ENCODE measurements around the gene ERICH6B.

Gene ERICH6B

DNA sequence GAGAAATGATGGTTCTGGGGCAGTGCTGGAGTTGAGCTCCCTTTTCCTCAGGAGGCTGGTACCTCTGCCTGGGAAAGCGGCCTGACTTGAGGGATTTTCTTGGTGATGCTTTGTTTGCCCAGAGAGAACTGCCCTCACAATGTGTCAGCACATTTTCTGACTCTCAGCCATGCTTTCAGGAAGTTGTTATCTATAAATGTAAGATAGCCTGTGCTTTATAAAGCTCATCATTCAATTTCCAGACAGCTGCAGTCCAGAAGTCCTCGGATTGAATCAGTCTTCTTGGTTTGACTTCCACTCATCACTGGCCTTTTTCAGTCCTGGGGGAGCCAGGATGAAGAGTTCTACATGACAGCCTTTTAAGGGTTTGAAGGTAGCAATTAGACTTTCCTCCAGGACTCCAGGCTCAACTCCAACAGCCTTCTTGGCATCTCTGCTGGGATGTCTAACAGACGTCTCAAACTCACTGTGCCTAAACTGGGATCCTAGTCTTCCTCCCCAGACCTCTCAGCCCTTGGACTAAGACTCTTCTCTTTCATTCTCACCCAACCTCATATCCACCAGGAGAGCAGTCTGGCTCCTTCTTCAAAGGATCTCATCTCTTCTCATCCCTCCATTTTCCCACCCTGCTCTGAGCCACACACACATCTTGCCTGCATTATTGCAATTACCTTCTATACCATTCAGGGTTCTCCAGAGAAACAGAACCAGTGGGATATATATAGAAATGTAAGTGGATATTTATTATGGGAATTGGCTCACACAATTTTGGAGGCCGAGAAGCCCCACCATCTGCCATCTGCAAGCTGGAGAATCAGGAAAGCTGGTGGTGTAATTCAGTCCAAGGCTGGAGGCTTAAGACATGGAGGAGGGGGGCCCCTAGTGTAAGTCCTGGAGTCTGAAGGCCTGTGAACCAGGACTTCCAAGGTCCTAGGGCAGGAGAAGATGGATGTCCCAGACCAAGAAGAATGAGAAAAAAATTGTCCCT, 13.1 kb downstream of the ERICH6B start:
- H3K4me1 ChIP-seq (ENCODE audit: control insufficient read depth, low read length) = no peaks in the 10 kb centered on the region
- H3K27ac ChIP-seq (ENCODE audit: low read depth, low read length) = no peak overlapping the region
- no peaks in the 10 kb centered on the region for H3K36me3 ChIP-seq (ENCODE audit: control insufficient read depth, low read length)
- H3K79me2 ChIP-seq (ENCODE audit: control insufficient read depth, low read length) = no peaks in the 10 kb centered on the region
- H3K4me2 ChIP-seq (ENCODE audit: low read length) = no peak overlapping the region
- no peaks in the 10 kb centered on the region for H3K9me2 ChIP-seq (replicated peaks; ENCODE audit: control insufficient read depth, low read length)
- H4K20me1 ChIP-seq (ENCODE audit: control insufficient read depth, insufficient read depth, low read depth, low read length) = no peaks in the 10 kb centered on the region
- H3K9me3 ChIP-seq (ENCODE audit: control insufficient read depth, insufficient read depth, low read length) = no peaks in the 10 kb centered on the region
- no peak overlapping the region for H3K4me3 ChIP-seq (ENCODE audit: low read length)
- no peaks in the 10 kb centered on the region for H3K27me3 ChIP-seq (ENCODE audit: control insufficient read depth, low read length)
- H3F3A ChIP-seq (ENCODE audit: control insufficient read depth, insufficient read depth) = no peaks in the 10 kb centered on the region
- TF ChIP-seq EZH2phosphoT487 (IDR thresholded peaks at IDR 0.05; ENCODE audit: borderline replicate concordance, low read length) = no peak
- TF ChIP-seq, protein P1, sequence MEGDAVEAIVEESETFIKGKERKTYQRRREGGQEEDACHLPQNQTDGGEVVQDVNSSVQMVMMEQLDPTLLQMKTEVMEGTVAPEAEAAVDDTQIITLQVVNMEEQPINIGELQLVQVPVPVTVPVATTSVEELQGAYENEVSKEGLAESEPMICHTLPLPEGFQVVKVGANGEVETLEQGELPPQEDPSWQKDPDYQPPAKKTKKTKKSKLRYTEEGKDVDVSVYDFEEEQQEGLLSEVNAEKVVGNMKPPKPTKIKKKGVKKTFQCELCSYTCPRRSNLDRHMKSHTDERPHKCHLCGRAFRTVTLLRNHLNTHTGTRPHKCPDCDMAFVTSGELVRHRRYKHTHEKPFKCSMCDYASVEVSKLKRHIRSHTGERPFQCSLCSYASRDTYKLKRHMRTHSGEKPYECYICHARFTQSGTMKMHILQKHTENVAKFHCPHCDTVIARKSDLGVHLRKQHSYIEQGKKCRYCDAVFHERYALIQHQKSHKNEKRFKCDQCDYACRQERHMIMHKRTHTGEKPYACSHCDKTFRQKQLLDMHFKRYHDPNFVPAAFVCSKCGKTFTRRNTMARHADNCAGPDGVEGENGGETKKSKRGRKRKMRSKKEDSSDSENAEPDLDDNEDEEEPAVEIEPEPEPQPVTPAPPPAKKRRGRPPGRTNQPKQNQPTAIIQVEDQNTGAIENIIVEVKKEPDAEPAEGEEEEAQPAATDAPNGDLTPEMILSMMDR (IDR thresholded peaks at IDR 0.05; ENCODE audit: low read depth, low read length, poor library complexity, severe bottlenecking) = no peak

GRCh38 chr13:45601680-45602079, 13.9 kb downstream of the ERICH6B start:
- Histone ChIP-seq H3K9me3 (ENCODE audit: control insufficient read depth, insufficient read depth, low read length) (no peaks in the 10 kb centered on the region), H3K4me2 (ENCODE audit: low read length) (no peak overlapping the region), H3F3A (ENCODE audit: control insufficient read depth, insufficient read depth) (no peaks in the 10 kb centered on the region), H3K79me2 (ENCODE audit: control insufficient read depth, low read length) (no peaks in the 10 kb centered on the region), H3K27ac (ENCODE audit: low read depth, low read length) (no peak overlapping the region), H3K9me2 (replicated peaks; ENCODE audit: control insufficient read depth, low read length) (no peaks in the 10 kb centered on the region), H3K27me3 (ENCODE audit: control insufficient read depth, low read length) (no peaks in the 10 kb centered on the region), H3K4me1 (ENCODE audit: control insufficient read depth, low read length) (no peaks in the 10 kb centered on the region), H3K36me3 (ENCODE audit: control insufficient read depth, low read length) (no peaks in the 10 kb centered on the region), H4K20me1 (ENCODE audit: control insufficient read depth, insufficient read depth, low read depth, low read length) (no peaks in the 10 kb centered on the region), H3K4me3 (ENCODE audit: low read length) (no peak overlapping the region)
- no peak for TF ChIP-seq EZH2phosphoT487 (IDR thresholded peaks at IDR 0.05; ENCODE audit: borderline replicate concordance, low read length)
- TF ChIP-seq, protein P1 (IDR thresholded peaks at IDR 0.05; ENCODE audit: low read depth, low read length, poor library complexity, severe bottlenecking) = no peak

DNA sequence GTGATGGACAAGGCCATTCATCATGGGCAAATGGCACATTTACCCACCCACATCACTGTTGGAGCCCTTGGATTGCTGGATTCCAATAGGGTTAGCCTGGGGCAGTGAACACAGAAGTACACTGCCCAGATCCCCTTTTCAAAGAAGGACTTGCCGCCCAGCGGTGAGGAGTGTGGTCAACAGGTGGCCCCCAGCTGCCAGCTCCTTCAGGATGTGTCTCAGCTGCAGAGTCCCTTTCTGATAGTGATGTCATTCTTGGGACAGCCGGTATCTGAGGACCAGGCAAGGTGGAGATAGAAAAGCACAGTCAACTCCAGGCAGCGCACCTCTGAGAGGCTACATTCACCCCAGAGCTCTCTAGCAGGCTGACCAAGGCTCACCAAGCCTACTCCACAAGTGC, 16.9 kb downstream of the ERICH6B start:
- H3K79me2 ChIP-seq (ENCODE audit: control insufficient read depth, low read length) = no peaks in the 10 kb centered on the region
- no peaks in the 10 kb centered on the region for H3K9me2 ChIP-seq (replicated peaks; ENCODE audit: control insufficient read depth, low read length)
- H3K4me1 ChIP-seq (ENCODE audit: control insufficient read depth, low read length) = no peaks in the 10 kb centered on the region
- no peaks in the 10 kb centered on the region for H3F3A ChIP-seq (ENCODE audit: control insufficient read depth, insufficient read depth)
- no peaks in the 10 kb centered on the region for H3K36me3 ChIP-seq (ENCODE audit: control insufficient read depth, low read length)
- H3K4me2 ChIP-seq (ENCODE audit: low read length) = no peak overlapping the region
- TF ChIP-seq EZH2phosphoT487 (IDR thresholded peaks at IDR 0.05; ENCODE audit: borderline replicate concordance, low read length) = no peak
- TF ChIP-seq, protein P1 (IDR thresholded peaks at IDR 0.05; ENCODE audit: low read depth, low read length, poor library complexity, severe bottlenecking) = no peak
- H3K9me3 ChIP-seq (ENCODE audit: control insufficient read depth, insufficient read depth, low read length) = no peaks in the 10 kb centered on the region
- no peaks in the 10 kb centered on the region for H4K20me1 ChIP-seq (ENCODE audit: control insufficient read depth, insufficient read depth, low read depth, low read length)
- H3K27me3 ChIP-seq (ENCODE audit: control insufficient read depth, low read length) = no peaks in the 10 kb centered on the region
- no peak overlapping the region for H3K27ac ChIP-seq (ENCODE audit: low read depth, low read length)
- H3K4me3 ChIP-seq (ENCODE audit: low read length) = no peak overlapping the region
